ENCODE measurements around the gene PSMD5. TPM values are rescaled to one million over a fixed set of nuclear protein-coding genes. Genes with fewer than 3 reads are reported as not detected.
A peak's percentile ranks its signal among the peaks of the same experiment; 100 is the strongest.

The PSMD5 gene
- total RNA-seq, 6 experiments from 2014 or later = 56.9 to 63.2 (median 60.1) TPM

GRCh38 chr9:120876842-120877240, 34.1 kb upstream of the PSMD5 start, which contains the start of gene PHF19:
TSS of gene PHF19 (minus strand) at chr9:120877188. CDS start at chr9:120874741, 2,447 bp downstream.
- Mint-ChIP-seq H3K4me3 (peak within 1 kb of the TSS; percentile 87), H3K9me3 (no peaks in the 10 kb centered on the region), H3K36me3 (ENCODE audit: low read depth) (peaks cover 22% of the 10 kb centered on the region), H3K27ac (peak within 1 kb of the TSS; percentile 92), H3K27me3 (ENCODE audit: insufficient read depth) (peaks cover 4% of the 10 kb centered on the region), H3K4me1 (ENCODE audit: low read depth) (peaks cover 41% of the 10 kb centered on the region)
- TF ChIP-seq, protein P1, sequence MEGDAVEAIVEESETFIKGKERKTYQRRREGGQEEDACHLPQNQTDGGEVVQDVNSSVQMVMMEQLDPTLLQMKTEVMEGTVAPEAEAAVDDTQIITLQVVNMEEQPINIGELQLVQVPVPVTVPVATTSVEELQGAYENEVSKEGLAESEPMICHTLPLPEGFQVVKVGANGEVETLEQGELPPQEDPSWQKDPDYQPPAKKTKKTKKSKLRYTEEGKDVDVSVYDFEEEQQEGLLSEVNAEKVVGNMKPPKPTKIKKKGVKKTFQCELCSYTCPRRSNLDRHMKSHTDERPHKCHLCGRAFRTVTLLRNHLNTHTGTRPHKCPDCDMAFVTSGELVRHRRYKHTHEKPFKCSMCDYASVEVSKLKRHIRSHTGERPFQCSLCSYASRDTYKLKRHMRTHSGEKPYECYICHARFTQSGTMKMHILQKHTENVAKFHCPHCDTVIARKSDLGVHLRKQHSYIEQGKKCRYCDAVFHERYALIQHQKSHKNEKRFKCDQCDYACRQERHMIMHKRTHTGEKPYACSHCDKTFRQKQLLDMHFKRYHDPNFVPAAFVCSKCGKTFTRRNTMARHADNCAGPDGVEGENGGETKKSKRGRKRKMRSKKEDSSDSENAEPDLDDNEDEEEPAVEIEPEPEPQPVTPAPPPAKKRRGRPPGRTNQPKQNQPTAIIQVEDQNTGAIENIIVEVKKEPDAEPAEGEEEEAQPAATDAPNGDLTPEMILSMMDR (IDR thresholded peaks at IDR 0.05) = no peak
- DNase-seq = no peak

GRCh38 chr9:120875954-120876841, 33.5 kb upstream of the PSMD5 start:
- no peaks in the 10 kb centered on the region for H3K9me3 Mint-ChIP-seq
- peak; percentile 86 for DNase-seq
- peak overlapping the region; percentile 92 for H3K27ac Mint-ChIP-seq
- H3K36me3 Mint-ChIP-seq (ENCODE audit: low read depth) = peaks cover 27% of the 10 kb centered on the region
- peaks cover 41% of the 10 kb centered on the region for H3K4me1 Mint-ChIP-seq (ENCODE audit: low read depth)
- peaks cover 4% of the 10 kb centered on the region for H3K27me3 Mint-ChIP-seq (ENCODE audit: insufficient read depth)
- peak overlapping the region; percentile 87 for H3K4me3 Mint-ChIP-seq
- TF ChIP-seq, protein P1 (IDR thresholded peaks at IDR 0.05) = peak; percentile 49

DNA sequence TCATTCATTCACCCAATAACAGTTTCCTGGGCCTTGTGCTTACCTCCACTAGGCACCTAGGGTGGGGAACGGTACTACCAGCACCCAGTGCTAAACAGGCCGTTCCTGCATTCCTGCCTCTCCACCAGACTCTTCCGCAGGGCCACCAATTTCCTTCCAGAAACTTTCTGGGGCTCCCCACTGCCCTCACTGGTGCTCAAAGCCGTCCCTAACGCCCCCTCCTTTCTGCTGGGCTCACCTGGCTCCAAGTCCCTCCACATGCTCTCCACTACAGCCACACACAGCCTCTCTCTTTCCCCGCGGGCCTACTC, 32.9 kb upstream of the PSMD5 start:
- no peak for DNase-seq
- no peaks in the 10 kb centered on the region for H3K9me3 Mint-ChIP-seq
- peak overlapping the region; percentile 87 for H3K4me3 Mint-ChIP-seq
- TF ChIP-seq, protein P1 (IDR thresholded peaks at IDR 0.05) = no peak; the same call in 1 of the 2 replicates
- H3K27me3 Mint-ChIP-seq (ENCODE audit: insufficient read depth) = peaks cover 4% of the 10 kb centered on the region
- H3K4me1 Mint-ChIP-seq (ENCODE audit: low read depth) = peaks cover 41% of the 10 kb centered on the region
- peaks cover 31% of the 10 kb centered on the region for H3K36me3 Mint-ChIP-seq (ENCODE audit: low read depth)
- H3K27ac Mint-ChIP-seq = peak overlapping the region; percentile 92

- Mint-ChIP-seq H3K27ac (peak overlapping the region; percentile 92), H3K9me3 (no peaks in the 10 kb centered on the region), H3K27me3 (ENCODE audit: insufficient read depth) (peaks cover 3% of the 10 kb centered on the region), H3K4me3 (peak overlapping the region; percentile 87), H3K4me1 (ENCODE audit: low read depth) (peaks cover 41% of the 10 kb centered on the region), H3K36me3 (ENCODE audit: low read depth) (peaks cover 31% of the 10 kb centered on the region)
- TF ChIP-seq, protein P1 (IDR thresholded peaks at IDR 0.05) = no peak
- DNase-seq = no peak
Observed at GRCh38 chr9:120875195-120875565, 32.5 kb upstream of the PSMD5 start.

GRCh38 chr9:120874226-120875194, 31.8 kb upstream of the PSMD5 start:
- Mint-ChIP-seq H3K27me3 (ENCODE audit: insufficient read depth) (peaks cover 3% of the 10 kb centered on the region), H3K4me3 (peak overlapping the region; percentile 87; the same call in 1 of the 2 replicates), H3K9me3 (no peaks in the 10 kb centered on the region), H3K27ac (peak overlapping the region; percentile 92; the same call in 1 of the 2 replicates), H3K4me1 (ENCODE audit: low read depth) (peaks cover 44% of the 10 kb centered on the region), H3K36me3 (ENCODE audit: low read depth) (peaks cover 31% of the 10 kb centered on the region)
- TF ChIP-seq, protein P1 (IDR thresholded peaks at IDR 0.05) = no peak
- no peak for DNase-seq
